HG03060 (cell line): ENCODE data around the gene KEL.

Source experiments
- ATAC-seq: cut with Tn5 transposase; IDR thresholded peaks from one replicate; pipeline ENCODE4 v1.9.1; 2021; ENCODE audit warnings: low read depth, moderate number of reproducible peaks; ENCODE audit not compliant: unreplicated experiment

KEL gene

DNA sequence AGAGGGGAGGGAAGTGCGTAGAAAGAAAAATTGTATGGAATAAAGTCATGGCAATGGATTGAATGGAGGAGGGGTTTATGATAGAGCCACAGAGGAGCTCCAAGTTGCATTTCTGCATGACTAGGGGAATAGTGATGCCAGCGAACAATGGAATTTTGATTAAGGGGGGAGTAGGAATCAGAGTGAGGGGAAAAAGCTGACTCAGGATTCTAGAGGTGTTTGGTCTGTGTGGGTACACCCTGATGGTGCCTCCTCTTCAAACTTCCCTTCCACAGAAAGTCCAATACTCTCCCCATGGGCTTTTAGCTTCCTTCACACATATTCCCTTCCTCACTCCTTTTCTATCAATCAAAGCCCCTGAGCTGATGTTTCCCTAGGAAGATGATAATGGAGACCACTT, 1.8 kb upstream of the KEL start:
- no peak for ATAC-seq

DNA sequence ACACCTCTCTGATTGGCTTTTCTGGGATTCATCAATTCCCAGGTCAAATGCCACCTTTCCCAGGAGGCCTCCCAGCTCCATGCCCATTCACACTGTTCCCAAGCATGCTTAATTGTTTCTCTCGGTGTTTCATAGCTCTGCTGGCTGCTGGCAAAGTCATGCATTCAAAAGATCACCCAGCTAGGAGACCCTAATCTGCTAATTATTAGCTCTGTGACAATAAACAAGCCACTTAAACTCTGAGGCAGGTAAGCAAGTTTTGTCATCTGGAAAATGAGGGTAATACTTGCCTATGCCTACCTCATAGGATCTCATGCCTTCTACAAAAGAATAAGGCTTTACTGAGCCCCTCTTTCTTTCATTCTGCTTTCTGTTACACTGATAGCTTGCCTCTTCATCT, 828 bp upstream of the KEL start:
- no peak for ATAC-seq

GRCh38 chr7:142961595-142961972, 579 bp downstream of the KEL start:
- ATAC-seq = no peak

GRCh38 chr7:142960955-142961512, 1.1 kb downstream of the KEL start:
- no peak for ATAC-seq

- no peak for ATAC-seq
Observed at GRCh38 chr7:142959202-142959601, 3.0 kb downstream of the KEL start.

DNA sequence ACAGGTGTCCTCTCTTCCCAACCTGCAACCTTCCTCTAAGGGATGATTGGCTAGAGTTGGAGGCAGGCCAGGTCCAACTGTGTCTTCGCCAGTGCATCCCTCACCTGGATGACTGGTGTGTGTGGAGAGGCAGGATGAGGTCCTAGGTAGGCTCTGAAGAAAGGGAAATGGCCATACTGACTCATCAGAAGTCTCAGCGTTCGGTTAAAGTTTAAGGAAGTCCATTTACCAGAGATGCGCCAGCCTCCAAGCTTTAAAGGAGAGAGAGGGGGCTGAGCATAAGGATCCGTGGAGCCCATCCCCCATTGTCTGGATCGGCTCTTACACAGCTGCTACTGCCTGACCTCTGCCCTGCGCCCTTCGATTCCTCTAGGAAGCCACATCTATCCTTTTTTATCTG, 4.4 kb downstream of the KEL start:
- ATAC-seq = no peak

DNA sequence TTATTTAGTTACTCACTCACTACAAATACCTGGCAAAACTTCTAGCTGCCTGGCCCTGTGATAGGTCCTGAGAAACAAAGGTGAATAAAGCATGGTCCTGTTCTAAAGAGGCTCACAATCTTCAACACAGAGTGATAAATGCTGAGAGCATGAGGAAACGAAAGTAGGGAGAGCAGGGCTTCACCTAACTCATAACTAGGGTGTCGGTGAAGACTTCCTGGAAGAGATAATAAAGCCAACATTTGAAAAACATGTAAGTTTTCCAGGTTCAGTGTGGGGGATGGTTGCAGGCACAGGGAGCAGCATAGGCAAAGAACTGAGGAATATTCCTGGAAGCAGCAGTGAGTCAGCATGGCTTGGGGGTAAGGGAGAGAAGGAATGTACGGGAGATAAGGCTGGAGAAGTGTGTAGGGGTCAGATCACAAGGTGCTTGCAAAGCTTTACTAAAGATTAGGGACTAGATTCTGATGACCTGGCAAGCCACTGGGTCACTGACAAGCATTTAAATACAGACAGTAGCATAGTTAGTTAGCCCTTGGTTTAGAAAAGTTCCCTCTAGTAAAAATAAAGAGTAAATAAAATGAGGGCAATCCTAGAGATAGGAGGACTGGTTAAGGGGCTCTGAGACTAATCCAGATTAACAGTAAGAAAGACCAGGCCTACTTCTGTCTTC, 5.1 kb downstream of the KEL start:
- no peak for ATAC-seq

- ATAC-seq = peak; percentile 52
Observed at GRCh38 chr7:142954680-142955268, 7.4 kb downstream of the KEL start.

GRCh38 chr7:142950235-142950634, 11.9 kb downstream of the KEL start:
- ATAC-seq = no peak

DNA sequence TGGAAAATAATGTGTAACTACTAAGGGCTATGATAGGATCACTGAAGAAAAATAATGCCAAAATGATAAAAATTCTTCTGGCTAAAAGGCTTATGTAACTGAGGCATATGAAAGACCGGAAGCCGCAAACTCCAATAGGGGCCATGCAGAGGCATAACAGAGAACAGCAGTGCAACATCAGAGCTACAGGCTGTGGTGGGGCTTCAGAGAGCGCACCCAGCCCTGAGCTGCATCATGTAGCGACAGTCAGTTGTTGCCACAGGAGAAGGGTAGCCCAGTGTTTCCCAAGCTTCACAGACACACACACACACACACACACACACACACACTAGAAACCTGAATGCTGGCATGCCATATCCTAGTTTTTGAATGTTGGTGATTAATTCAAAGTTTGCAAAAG, 13.6 kb downstream of the KEL start:
- ATAC-seq = no peak

GRCh38 chr7:142945001-142945400, 17.2 kb downstream of the KEL start:
- ATAC-seq = no peak

DNA sequence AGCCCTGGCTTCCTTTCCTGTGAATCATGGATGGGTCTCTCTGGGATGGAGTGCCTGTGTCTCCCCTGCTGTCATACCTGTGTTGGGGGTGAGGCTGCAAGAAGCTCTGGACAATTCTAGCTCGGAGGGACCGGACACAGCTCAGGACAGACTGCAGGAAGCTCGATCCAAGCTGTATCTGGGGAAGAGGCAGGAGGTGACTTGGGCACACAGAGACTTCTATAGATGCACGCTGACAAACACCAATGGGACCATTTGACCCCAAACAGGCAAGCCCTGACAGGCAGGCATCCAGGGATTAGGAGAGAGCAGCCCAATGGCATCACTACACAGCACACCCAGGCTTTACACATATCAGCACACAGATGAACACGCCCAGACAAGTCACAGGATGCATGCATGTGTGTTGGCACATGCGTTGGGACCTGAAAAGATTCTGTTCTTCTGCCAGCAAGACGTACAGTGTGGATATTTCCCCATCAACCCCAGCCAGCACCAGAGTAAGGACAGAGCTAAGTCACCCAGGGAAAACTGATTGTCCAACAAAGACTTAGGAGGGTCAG, 18.4 kb downstream of the KEL start:
- ATAC-seq = no peak

- no peak for ATAC-seq
Observed at GRCh38 chr7:142942746-142943145, 19.4 kb downstream of the KEL start.

GRCh38 chr7:142941541-142941940, 20.6 kb downstream of the KEL start:
- no peak for ATAC-seq

DNA sequence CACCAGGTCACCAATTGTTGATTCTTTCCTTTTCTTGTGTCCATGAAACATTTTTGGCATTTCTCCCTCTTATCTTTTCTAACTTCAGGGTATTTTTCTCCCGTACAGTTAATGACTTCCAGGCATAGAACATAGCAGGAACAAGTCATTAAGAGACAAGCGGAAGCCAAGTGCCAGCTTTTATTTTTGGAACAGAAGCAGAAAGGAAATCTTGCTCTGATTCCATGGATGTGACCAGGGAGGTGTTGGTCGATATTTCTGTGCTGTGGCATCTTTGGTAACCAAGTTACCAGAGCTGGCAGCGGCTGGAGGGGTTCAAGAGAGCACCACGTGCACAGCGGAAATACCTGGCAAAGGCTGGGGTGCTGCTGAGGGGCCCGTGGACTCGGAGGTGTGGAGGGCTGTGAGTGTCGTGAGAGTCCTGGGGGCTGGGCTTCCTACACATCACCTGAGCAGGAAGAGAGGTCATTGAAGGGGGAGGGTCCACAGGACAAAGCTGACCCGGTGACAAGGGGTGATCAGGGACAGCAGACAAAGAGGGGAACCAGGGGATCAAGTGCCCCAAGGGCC, 21.1 kb downstream of the KEL start:
- no peak for ATAC-seq

DNA sequence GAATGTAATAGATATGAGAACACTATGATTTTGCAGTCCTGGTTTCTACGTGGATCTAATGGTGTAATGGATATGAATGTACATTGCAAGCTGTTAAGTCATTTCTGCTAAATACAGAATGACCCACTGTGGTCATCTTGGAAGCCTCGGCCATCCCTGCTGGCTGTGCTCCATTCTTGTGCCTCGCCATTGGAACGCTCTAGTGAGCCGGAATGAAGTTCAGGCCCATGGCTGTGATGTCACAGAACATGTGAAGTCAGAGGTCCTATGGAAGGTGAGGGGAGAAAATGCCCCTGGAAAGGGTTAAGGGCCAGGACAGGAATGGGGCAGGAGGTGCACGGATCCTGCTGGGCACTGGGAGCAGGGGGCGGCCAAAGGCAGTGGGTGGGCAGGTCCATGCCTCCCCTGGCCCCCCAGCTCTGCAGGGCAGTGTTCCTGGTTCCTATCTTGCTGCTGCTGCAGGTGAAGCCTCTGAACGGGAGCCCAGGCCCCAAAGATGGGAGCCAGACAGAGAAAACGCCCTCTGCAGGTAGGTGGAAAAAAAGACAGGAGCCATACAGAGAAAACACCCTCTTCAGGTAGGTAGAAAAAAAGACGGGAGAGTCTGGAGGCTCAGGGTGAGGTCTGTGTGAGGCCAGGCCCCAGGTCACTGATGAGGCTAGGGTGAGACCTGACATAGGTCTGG, 22.8 kb downstream of the KEL start, which contains the start of gene LLCFC1:
TSS of gene LLCFC1 (plus strand) at position 259 of the 685 bp plus-strand sequence. CDS start at position 397, 138 bp downstream.
- ATAC-seq = no peak

- no peak for ATAC-seq
Observed at GRCh38 chr7:142938611-142939010, 23.6 kb downstream of the KEL start.

DNA sequence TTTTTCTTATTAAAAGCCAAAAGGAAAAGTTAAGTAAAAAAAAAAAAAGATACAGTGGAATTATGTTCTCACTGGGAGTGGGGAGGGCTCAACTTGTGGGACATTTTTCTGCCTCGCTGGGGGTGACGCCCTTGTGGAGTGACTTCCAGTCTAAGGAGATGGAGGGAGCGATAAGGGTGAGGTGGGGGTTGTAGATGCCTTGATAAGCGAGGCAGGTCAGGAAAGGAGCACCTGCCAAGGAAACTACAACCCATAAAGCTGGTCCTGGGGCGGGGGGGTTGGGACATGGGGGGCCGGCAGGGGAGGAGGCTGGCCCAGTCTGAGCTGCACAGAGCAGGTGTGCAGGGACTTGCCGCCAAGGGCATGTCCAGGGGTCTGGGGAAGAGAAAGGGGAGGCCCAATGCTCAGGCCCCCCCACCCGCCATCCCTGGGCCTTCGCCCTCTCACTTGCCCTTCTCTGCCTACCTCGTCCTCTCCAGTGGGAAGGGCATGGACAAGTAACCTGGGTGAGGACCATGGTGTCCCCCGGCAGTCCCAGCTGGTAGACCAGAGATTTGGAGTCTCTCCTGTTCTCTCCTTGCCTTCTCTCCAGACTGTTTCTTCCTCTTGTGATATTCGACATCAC, 26.1 kb downstream of the KEL start:
- no peak for ATAC-seq

DNA sequence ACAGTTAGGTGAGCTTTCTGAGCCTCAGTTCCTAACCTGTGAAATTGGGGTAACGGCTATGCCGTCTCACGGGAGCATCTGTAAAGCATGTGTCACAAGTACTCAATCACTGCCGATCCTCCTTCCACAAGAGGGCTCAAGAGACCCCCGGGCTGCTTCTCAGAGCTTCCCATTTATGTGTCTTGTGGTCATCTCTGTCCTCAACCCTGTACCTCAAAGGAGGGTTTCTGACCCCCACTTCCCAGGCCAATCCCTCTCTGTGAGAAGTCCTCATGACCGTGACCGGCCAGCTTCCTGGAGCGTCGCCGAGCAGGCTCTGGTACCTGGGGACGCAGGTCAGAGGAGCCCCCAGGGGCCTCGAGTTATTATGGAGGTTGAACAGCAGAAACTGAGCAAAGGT, 28.1 kb downstream of the KEL start:
- no peak for ATAC-seq

GRCh38 chr7:142933624-142934023, 28.5 kb downstream of the KEL start, which contains the start of gene TRPV5:
TRPV5 (minus strand) TSS chr7:142933746; CDS start chr7:142933459, 287 bp downstream.
- ATAC-seq = no peak
